ENCODE data around the gene SHROOM3. TPM values are rescaled to one million over a fixed set of nuclear protein-coding genes. Genes with fewer than 3 reads are reported as not detected.

Gene SHROOM3
- total and polyA plus RNA-seq, 2 experiments from 2014 or later: 11.3 to 73.5 TPM

GRCh38 chr4:76733068-76733771 is 298.2 kb downstream of the SHROOM3 start:
- ATAC-seq (peak; percentile 83), DNase-seq (ENCODE audit: low spot score) (no peak)
- TF ChIP-seq NANOG (IDR thresholded peaks at IDR 0.05; ENCODE audit: borderline replicate concordance) (no peak), CTCF (conservative IDR thresholded peaks at IDR 0.05; ENCODE audit: low read depth in 2 of 2) (peak in 1 of 2 experiments; percentile 36; a peak in 2 of 4 replicates)
- H3F3A ChIP-seq (replicated peaks; ENCODE audit: low read depth): no peaks in the 10 kb centered on the region
- no peak overlapping the region for H2AFZ ChIP-seq
- peaks cover 18% of the 10 kb centered on the region for H3K79me2 ChIP-seq (replicated peaks; ENCODE audit: insufficient read depth)
- no peak overlapping the region for H3K4me2 ChIP-seq
- H3K4me3 Mint-ChIP-seq: no peak overlapping the region
- H3K9me2 ChIP-seq (ENCODE audit: insufficient read depth): no peaks in the 10 kb centered on the region
- H3K27ac ChIP-seq (ENCODE audit: low read depth): no peak overlapping the region
- H3K9me3 Mint-ChIP-seq: no peaks in the 10 kb centered on the region
- peaks cover 3% of the 10 kb centered on the region; the same call in 1 of the 2 replicates for H4K20me1 ChIP-seq (replicated peaks; ENCODE audit: insufficient read depth)
- H3K27ac Mint-ChIP-seq: peak overlapping the region; percentile 28; the same call in 1 of the 2 replicates
- no peaks in the 10 kb centered on the region for H3K27me3 ChIP-seq (ENCODE audit: insufficient read depth)
- H3K27me3 Mint-ChIP-seq (ENCODE audit: insufficient read depth, low read depth, poor library complexity): no peaks in the 10 kb centered on the region
- H3K36me3 ChIP-seq (ENCODE audit: insufficient read depth): no peaks in the 10 kb centered on the region; the same call in 1 of the 2 replicates
- peaks cover 26% of the 10 kb centered on the region for H3K4me1 ChIP-seq (ENCODE audit: insufficient read depth)
- no peak overlapping the region for H3K4me3 ChIP-seq
- peaks cover 49% of the 10 kb centered on the region for H3K4me1 Mint-ChIP-seq
- H3K36me3 Mint-ChIP-seq (ENCODE audit: low read depth): peaks cover 29% of the 10 kb centered on the region

GRCh38 chr4:76736414-76736813 is 301.4 kb downstream of the SHROOM3 start:
- no peaks in the 10 kb centered on the region for H3F3A ChIP-seq (replicated peaks; ENCODE audit: low read depth)
- DNase-seq (ENCODE audit: low spot score) (no peak), ATAC-seq (no peak)
- no peak overlapping the region for H3K4me3 ChIP-seq
- peaks cover 4% of the 10 kb centered on the region; the same call in 1 of the 2 replicates for H4K20me1 ChIP-seq (replicated peaks; ENCODE audit: insufficient read depth)
- H3K36me3 Mint-ChIP-seq (ENCODE audit: low read depth): peaks cover 33% of the 10 kb centered on the region
- H3K27me3 ChIP-seq (ENCODE audit: insufficient read depth): no peaks in the 10 kb centered on the region
- no peaks in the 10 kb centered on the region for H3K27me3 Mint-ChIP-seq (ENCODE audit: insufficient read depth, low read depth, poor library complexity)
- H3K79me2 ChIP-seq (replicated peaks; ENCODE audit: insufficient read depth): peaks cover 9% of the 10 kb centered on the region
- no peak overlapping the region for H3K27ac Mint-ChIP-seq
- no peaks in the 10 kb centered on the region for H3K4me1 ChIP-seq (ENCODE audit: insufficient read depth)
- no peaks in the 10 kb centered on the region for H3K9me3 Mint-ChIP-seq
- H3K9me2 ChIP-seq (ENCODE audit: insufficient read depth): no peaks in the 10 kb centered on the region
- peaks cover 22% of the 10 kb centered on the region for H3K4me1 Mint-ChIP-seq
- H3K4me2 ChIP-seq: no peak overlapping the region
- H3K27ac ChIP-seq (ENCODE audit: low read depth): no peak overlapping the region
- no peak overlapping the region for H2AFZ ChIP-seq
- no peaks in the 10 kb centered on the region; the same call in 1 of the 2 replicates for H3K36me3 ChIP-seq (ENCODE audit: insufficient read depth)
- H3K4me3 Mint-ChIP-seq: no peak overlapping the region
- TF ChIP-seq CREB1 (CRISPR knock-in tag; IDR thresholded peaks at IDR 0.05; ENCODE audit: low read depth) (no peak), JUNB (IDR thresholded peaks at IDR 0.05; ENCODE audit: unreplicated experiment) (no peak), NANOG (IDR thresholded peaks at IDR 0.05; ENCODE audit: borderline replicate concordance) (no peak), CTCF (conservative IDR thresholded peaks at IDR 0.05; ENCODE audit: low read depth in 2 of 2) (no peak), STAT1 (IDR thresholded peaks at IDR 0.05; ENCODE audit: unreplicated experiment) (no peak), ZNF114 (CRISPR knock-in tag; IDR thresholded peaks at IDR 0.05) (no peak), ZNF462 (CRISPR knock-in tag; IDR thresholded peaks at IDR 0.05) (no peak), EZH2phosphoT487 (IDR thresholded peaks at IDR 0.05; ENCODE audit: unreplicated experiment) (no peak), EZH2 (IDR thresholded peaks at IDR 0.05; ENCODE audit: low read depth, unreplicated experiment) (no peak), ZNF331 (CRISPR knock-in tag; IDR thresholded peaks at IDR 0.05; ENCODE audit: low read depth) (no peak), POLR2AphosphoS5 (IDR thresholded peaks at IDR 0.05; ENCODE audit: low read depth) (no peak)

All from GM23338 (cell line).